Activated CD4-positive, CD25-positive, alpha-beta regulatory T cell treated with anti-CD3 and anti-CD28 coated beads, Interleukin-2, amount 50 U/mL, for 24 hours (primary cell): ENCODE results near the gene CLEC4G.
"Not testable (repeated sequence)": the region's sequence is repeated elsewhere in the genome, so short reads cannot be mapped to it uniquely, and the experiment has no call there.

Experiments
- ATAC-seq, 2 donors: fragments of 150-1000 bp; cut with Tn5 transposase; one replicate each; pipeline ENCODE4 v1.10.0; 2021; ENCODE audit warnings: mild to moderate bottlenecking in 1 of 2, moderate library complexity in 1 of 2

CLEC4G gene

DNA sequence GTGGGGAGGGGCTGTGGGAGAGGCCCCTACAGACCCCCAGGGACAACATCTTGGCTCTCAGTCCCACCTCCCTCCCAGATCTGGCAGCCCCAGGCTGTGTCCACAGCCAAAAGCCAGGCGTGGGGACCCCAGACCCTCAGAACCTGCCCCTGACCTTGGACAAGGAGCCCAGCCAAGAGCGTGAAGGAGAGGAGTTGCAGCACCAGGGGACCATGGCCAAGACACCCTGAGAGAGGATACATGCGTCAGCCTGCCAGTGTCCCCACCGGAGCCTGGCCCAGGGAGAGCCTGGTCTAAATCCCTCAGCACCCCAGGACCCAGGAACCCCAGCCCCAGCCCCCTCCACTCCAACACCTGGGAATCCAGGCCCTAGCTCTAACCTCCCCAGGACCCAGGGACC is 14.4 kb upstream of the CLEC4G start:
- not testable (repeated sequence) for ATAC-seq

DNA sequence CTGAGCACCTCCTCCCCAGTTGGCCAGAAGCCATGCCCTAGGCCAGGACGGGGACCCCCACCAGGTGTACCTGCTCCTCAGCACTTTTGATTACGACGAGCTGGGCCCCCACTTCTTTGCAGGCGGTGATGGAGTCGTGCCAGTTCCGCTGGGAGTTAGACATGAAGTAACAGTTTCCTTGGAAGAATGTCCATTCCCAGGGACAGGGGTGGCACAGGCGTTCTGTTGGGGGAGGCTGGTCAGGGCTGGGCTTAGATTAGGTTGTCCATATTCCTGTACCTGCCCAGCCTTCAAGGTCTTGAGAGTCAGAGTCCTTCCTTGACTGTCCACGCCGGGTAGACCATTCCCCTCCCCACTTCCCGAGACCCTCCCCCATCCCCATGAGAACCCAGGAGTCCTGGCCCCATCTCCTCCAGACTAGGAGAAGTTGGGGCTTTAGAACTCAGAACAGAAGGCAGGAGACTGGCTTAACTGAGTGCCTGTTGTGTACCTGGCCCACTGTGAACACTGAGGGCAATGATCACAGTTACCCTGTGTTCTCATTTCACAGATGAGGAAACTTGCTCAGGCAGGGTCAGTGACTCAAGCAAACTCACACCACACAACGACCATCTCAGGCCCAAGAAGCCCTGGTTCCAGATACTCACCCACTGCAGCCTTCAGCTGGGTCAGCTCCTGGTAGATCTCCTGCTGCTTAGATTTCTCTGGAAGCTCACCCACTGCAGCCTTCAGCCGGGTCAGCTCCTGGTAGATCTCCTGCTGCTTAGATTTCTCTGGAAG is 13.2 kb upstream of the CLEC4G start:
- no peak for ATAC-seq

GRCh38 chr19:7744199-7744786 is 12.4 kb upstream of the CLEC4G start:
- ATAC-seq, result no peak

DNA sequence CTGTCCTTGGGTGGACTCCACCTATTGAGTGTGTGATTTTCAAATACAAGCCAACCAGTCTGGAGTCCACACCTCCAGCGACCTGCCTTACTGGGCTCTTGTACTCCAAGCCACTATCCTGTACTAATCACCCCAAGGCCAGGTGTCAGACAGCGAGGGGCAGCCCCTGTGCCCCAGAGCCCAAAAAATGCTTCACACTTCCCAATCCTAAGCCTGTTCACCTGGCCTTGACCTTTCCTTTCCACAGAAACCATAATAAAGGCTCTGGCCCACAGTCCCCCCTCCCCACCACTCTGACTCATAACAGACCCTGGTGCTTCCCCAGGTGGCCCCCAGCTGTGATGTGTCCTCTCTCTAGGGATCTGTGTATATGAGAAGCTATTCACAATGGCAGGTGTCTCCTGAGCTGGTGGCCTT is 11.5 kb upstream of the CLEC4G start:
- ATAC-seq, result peak; percentile 58 to 77

DNA sequence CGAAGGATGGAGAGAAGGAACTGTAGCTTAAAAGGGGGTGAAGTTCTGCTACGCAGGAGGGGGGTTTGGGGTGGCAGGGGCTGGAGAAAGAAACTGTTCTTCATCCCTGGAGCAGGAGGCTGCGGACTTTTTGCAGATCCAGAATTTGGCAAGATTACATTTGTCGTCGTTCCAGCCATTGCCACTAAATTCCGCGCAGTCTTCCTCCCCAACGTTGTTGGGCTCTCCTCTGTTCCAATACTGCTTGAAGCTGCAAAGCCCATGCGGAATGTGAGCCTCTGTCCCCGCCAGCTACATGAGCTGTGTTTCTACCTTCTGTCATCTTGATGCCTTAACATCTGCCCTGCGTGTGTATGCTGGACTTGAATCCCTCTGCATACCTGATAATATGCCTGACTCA is 11.1 kb upstream of the CLEC4G start:
- no peak for ATAC-seq

GRCh38 chr19:7742575-7742974 is 10.7 kb upstream of the CLEC4G start:
- no peak for ATAC-seq

DNA sequence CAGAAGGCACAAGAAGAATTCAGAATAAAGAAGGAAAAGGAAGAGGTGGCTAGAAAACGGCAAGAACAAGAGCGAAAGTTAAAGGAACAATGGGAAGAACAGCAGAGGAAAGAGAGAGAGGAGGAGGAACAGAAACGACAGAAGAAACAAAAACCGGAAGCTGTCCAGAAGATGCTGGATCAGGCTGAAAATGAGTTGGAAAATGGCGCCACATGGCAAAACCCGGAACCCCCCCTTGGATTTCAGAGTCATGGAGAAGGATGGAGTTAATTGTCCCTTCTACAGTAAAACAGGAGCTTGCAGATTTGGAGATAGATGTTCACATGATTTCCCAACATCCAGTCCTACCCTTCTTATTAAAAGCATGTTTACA is 8.8 kb upstream of the CLEC4G start:
- no peak for ATAC-seq

GRCh38 chr19:7739801-7740681 is 8.1 kb upstream of the CLEC4G start:
- ATAC-seq, result no peak

- no peak for ATAC-seq
These were observed 7.4 kb upstream of the CLEC4G start for GRCh38 chr19:7739211-7739755.

DNA sequence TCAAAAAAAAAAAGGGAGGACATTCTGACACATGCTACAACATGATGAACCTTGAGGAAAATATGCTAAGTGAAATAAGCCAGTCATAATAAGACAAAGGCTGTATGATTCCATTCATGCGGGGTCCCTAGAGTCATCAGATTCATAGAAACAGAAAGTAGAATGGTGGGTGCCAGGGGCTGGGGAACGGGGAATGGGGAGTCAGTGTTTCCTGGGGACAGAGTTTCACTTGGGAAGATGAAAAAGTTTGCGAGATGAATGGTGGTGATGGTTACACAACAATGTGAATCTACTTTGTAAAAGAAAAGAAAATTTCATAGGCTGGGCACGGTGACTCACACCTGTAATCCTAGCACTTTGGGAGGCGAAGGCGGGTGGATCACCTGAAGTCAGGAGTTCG is 6.1 kb upstream of the CLEC4G start:
- peak; percentile 63 to 78 for ATAC-seq

DNA sequence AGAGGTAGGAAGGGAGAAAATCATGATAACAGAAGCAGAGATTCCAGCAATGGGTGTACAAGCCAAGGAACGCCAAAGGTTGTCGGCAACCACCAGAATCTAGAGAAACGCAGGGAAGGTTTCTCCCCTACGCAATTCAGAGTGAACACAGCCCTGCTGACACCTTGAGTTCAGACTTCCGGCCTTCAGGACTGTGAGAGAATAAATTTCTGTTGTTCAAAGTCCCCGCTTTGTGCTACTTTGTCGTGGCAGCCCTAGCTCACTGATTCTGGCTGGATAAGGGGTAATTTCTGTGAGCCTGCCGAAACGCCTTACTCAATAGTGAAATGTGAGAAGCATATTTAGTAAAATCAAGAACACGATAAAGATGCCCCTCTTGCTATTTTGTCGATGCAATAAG is 5.3 kb upstream of the CLEC4G start:
- ATAC-seq, result no peak

DNA sequence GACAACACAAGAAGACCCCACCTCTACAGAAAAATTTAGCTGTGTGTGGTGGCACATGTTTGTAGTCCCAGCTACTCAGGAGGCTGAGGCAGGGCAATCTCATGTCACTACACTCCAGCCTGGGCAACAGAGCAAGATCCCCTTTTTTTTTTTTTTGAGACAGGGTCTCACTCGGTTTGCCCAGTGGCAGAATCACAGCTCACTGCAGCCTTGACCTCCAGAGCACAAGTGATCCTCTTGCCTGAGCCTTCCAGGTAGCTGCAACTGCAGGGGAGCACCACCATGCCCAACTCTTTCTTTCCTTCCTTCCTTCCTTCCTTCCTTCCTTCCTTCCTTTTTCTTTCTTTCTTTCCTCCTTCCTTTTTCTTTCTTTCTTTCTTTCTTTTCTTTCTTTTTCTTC is 4.2 kb upstream of the CLEC4G start:
- no peak for ATAC-seq

- no peak for ATAC-seq
These were observed 2.6 kb upstream of the CLEC4G start for GRCh38 chr19:7734220-7735203.

DNA sequence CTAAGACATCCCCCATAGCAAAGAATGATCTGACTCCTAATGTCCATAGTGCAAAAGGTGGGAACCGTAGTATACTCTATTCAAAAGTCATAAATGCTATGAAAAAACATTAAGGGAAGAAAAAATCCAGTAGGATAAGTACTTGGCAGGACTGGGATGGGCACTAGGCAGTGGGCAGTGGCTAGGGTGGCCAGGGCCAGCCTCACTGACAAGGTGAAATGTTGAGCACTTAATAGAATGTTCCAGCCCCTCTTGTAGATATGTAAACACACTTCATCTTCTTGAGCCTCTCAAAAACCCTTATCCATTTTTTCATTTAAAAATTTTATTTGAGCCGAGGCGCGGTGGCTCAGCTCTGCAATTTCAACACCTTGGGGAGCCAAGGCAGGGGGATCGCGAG is 1.5 kb upstream of the CLEC4G start:
- ATAC-seq, result no peak

- ATAC-seq, result no peak
These were observed 295 bp downstream of the CLEC4G start for GRCh38 chr19:7731615-7732014.

DNA sequence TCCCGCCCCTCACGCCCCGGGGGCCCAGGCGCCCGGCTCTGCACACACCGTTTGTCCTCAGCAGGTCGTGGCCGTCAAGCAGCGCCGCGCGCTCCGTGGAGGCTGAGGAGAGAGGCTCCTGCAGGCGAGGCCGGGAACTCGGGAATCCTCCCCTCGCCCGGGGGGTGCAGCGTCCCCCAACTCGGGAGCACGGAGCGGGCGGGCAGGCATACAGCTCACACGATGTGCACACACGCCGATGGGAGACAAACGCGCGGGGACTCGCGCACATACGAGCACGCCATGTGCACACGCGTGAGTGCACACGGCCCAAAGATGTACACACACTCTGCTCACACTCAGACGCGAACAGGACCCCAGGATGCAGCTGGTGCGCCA is 703 bp downstream of the CLEC4G start:
- ATAC-seq, result no peak

DNA sequence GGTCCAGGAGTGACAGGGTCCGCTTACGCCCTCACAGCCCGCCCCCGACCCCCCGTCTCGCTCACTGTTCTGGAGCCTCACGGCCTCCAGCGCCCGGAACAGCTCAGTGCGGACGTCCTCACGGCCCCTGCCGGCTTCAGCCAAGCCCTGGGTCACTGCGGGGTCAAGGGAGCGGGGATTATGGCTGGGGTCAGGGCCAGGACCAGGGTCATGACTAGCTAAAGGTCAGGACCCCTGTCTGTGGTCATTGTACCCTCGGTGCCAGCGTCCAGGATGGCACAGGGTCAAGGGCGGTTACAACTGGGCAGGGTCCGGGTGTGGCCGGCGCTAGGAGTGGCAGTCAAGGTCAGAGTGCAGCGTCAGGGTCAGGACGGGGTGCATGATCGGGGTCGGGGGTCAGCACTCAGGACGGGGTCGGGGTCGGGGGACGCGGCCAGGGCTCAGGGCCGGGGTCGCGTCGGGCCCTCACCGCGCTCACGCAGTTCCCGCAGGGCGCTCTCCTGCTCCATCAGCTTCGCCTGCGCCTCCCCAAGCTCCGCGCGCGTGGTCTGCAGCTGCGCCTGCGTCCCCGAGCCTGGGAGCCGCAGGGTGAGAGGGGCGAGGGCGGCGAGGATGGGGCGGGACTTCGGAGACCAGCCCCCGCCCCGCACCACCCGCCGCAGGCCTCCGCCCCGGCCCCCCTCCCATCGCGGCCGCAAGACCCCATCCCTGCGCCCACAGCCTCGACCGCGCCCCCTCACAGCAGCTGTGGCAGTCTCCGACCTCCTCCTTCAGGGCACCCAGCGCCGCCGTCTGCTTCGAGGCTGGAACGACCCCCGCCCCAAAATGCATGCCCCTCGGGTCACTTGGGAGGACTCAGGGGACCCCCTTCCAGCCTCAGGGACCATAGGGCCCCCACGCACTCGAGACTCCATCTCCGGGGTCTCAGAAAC is 1.4 kb downstream of the CLEC4G start:
- ATAC-seq, result no peak

DNA sequence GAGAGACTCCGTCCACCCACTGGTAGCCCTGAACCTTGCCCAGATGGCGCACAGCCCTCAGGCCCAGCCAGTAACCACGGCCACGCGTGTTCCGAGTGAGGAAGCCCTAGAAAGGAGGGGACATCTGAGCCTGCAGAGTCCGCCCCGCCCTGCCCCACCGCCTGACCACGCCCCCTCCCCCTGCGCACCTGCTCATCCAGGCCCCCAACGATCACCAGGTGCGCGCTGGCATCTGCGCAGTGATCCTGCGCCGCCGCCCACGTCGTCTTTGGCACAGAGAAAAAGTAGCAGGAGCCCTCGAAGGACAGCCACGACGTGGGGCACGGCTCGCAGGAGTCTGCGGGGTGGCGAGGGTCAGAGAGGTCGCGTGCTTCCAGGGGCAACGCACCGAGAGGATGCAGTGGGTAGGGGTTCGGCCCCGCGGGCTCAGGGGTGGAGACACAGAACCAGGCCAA is 2.1 kb downstream of the CLEC4G start:
- no peak for ATAC-seq

DNA sequence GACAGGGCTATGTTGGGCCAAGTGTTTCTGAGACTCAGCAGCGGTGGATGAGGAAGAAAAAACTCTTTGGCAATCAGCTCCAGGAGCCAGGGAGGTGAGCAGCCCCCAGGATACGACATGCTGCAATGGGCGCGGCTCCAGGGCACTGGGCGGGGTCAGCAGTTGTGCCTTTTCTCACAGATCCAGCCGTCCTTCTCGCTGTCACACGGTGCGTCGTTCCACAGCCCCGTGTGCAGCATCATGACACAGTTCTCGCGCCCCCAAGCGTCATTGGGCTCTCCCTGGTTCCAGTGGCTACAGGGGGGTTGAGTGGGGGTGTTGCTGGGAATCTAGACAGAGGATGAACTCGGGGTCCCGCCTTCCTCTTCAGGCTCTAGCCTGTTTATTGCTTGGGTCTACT is 2.7 kb downstream of the CLEC4G start:
- ATAC-seq, result no peak

DNA sequence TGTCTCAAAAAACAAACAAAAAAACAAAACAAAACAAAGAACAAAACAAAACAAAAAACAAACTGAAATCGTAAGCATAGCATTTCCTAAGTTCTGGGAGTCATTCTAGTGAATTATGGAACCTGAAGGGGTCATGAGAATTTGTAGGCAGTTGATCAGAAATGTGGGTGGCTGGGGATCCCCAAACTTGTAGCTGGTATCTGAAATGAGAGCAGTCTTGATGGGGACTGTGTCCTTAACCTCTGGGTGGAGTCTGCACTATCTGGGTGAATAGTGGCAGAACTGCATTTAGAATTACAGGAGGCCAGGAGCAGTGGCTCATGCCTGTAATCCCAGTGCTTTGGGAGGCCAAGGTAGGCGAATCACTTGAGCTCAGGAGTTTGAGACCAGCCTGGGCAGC is 6.1 kb downstream of the CLEC4G start:
- ATAC-seq, result no peak

DNA sequence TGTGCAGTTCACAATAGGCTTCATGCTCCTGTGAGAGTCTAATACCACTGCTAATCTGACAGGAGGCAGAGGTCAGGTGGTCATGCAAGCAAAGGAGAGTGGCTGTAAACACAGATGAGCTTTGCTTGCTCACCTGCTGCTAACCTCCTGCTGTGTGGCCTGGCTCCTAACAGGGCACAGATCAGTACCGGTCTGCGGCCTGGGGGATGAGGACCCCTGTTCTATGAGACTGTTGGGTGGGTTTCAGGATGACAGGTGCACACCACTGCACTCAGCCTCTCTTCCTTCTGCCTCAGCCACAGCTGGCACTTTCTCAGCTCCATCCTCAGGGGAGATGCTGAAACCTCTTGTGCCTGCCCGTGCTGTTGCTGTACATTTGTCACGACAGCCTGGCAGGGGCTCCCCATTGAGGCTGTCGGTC is 9.7 kb downstream of the CLEC4G start:
- no peak for ATAC-seq
